HG03045 (cell line): ENCODE data around the gene COL20A1.

Experiments
- ATAC-seq: cut with Tn5 transposase; IDR thresholded peaks from one replicate; pipeline ENCODE4 v1.9.1; 2021; ENCODE audit warnings: mild to moderate bottlenecking, moderate library complexity; ENCODE audit not compliant: unreplicated experiment

Gene COL20A1

GRCh38 chr20:63306673-63307537 is 13.9 kb downstream of the COL20A1 start:
- no peak for ATAC-seq

- no peak for ATAC-seq
Observed at GRCh38 chr20:63307538-63308217, 14.7 kb downstream of the COL20A1 start.

GRCh38 chr20:63308218-63308911 is 15.4 kb downstream of the COL20A1 start:
- no peak for ATAC-seq

DNA sequence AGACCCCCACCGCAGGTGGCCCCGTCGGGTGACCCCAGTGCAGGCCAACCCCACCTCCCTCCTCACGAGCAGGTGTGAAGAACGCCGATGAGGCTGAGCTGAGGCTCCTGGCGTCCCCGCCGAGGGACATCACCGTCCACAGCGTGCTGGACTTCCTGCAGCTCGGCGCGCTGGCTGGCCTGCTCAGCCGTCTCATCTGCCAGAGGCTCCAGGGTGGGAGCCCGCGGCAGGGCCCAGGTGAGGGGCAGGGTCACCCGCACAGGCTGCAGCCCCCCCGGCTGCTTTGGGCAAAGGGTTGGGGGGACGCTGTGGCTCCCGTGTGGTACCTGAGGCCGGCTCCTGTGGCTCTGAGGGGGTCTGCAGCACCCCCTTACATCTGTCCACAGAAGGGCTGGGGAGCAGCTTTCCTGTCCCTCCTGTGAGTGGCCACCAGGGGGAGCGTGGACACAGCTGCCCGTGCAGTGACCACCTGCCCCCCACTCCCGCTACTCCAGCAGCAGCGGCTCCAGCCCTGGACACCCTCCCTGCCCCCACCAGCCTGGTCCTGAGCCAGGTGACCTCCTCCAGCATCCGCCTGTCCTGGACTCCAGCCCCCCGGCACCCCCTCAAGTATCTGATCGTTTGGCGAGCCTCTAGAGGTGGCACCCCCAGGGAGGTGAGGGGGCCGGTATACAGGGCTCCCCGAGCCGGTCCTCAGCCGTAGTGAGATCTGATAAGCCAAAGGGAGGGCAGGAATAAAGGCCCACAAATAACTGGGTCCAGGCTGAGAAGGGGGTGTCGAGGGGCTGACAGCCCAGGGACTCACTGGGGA is 16.5 kb downstream of the COL20A1 start:
- ATAC-seq, result no peak

DNA sequence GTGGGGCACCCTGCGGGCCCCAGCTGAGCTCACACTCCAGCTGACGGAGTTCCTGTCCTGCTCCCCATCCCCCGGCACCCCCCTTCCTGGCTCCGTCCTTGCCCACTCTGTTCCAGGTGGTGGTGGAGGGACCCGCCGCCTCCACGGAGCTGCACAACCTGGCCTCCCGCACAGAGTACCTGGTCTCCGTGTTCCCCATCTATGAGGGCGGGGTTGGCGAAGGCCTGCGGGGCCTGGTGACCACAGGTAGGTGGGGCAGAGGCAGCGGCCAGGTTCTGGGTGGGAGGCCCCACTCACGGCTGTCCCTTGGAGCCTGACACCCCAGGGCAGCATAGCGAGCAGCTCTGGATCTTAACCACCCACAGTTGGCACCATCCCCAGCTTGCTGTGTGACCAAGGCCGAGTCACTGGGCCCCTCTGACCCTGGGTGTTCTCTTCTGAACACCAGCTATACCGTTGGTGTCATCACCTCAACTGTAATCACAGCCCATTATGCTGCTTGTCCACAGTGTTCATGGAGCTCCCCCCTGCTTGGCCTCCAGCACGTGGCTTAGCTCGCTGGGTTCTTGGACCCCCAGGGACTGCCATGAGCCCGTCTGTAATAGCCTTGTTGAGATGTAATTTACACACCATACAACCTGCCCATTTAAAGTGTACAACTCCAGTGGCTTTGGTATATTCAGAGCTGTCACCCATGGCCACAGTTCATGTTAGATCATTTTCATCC is 17.4 kb downstream of the COL20A1 start:
- ATAC-seq, result no peak

DNA sequence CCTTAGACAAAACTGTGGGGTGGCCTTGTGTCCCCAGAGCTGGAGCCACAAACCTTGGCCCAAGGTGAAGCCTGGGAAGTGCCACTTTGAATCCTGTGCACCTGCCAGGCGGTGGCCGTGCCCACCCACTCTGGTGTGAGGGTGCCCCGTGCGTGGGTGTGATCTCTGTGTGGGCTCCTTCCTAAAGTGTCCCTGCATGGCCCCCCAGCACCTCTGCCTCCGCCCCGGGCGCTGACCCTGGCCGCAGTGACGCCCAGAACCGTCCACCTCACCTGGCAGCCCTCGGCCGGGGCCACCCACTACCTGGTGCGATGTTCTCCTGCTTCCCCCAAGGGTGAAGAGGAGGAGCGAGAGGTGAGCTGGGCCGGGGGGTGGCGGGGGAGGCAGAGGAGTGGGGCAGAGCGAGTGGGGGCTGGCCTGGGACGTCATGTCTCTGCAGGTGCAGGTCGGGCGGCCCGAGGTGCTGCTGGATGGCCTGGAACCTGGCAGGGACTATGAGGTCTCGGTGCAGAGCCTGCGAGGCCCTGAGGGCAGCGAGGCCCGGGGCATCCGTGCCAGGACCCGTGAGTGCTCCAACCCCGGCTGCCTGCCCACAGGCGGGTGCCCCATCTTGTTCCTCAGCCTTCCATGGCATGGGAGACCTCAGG is 18.3 kb downstream of the COL20A1 start:
- ATAC-seq, result no peak

DNA sequence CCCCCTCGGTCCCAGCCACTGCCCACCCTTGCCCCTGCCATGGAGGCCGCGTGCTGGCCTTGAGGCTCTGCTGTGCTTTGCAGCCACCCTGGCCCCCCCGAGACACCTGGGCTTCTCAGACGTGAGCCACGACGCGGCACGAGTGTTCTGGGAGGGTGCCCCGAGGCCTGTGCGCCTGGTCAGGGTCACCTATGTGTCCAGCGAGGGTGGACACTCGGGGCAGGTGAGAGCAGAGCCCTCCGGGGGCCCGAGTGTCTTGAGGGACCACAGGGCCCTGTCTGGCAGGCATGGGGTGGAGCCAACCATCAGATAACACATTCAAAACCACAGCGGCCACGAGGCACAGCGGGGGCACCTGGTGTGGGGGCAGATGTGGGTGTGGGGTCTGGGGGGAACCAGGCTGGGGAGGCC is 18.9 kb downstream of the COL20A1 start:
- ATAC-seq, result no peak

DNA sequence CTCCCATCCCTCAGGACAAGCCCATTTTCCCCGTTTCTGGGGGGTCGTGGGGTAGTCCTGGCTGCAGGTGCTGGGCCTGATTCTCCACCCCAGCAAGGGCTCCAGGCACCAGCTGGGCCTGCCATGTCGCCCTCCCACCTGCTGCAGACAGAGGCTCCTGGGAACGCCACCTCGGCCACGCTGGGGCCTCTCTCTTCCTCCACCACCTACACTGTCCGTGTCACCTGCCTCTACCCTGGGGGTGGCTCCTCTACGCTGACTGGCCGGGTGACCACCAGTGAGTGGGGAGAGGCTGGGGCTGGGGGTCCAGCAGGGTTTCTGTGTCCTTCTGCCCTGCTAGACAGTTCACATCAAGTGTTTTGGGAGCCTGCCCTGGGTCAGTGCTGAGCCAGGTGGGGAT is 19.3 kb downstream of the COL20A1 start:
- ATAC-seq, result no peak

DNA sequence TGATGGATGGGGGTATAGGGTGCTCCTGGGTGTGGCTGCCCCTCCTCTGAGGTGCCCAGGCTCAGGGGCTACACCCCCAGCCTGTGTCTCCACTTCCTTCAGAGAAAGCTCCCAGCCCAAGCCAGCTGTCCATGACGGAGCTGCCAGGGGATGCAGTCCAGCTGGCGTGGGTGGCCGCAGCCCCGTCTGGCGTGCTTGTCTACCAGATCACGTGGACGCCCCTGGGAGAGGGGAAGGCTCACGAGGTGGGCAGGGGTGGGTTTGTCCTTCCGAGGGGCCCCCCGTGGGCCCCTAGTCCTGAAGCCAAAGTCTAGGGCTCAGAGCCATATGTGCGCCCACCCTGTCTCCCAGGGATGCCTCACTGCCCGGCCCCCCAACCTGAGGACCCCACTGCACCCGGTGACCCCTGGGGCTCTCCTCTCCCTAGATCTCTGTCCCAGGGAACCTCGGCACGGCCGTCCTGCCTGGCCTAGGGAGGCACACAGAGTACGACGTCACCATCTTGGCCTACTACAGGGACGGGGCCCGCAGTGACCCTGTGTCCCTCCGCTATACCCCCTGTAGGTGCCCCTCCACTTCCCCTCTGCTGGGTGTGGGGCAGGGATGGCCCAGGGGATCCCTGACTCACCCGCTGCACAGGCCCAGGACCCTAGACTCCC is 19.8 kb downstream of the COL20A1 start:
- no peak for ATAC-seq

- no peak for ATAC-seq
Observed at GRCh38 chr20:63313349-63314014, 20.5 kb downstream of the COL20A1 start.

GRCh38 chr20:63314015-63314471 is 21.1 kb downstream of the COL20A1 start:
- ATAC-seq, result no peak

DNA sequence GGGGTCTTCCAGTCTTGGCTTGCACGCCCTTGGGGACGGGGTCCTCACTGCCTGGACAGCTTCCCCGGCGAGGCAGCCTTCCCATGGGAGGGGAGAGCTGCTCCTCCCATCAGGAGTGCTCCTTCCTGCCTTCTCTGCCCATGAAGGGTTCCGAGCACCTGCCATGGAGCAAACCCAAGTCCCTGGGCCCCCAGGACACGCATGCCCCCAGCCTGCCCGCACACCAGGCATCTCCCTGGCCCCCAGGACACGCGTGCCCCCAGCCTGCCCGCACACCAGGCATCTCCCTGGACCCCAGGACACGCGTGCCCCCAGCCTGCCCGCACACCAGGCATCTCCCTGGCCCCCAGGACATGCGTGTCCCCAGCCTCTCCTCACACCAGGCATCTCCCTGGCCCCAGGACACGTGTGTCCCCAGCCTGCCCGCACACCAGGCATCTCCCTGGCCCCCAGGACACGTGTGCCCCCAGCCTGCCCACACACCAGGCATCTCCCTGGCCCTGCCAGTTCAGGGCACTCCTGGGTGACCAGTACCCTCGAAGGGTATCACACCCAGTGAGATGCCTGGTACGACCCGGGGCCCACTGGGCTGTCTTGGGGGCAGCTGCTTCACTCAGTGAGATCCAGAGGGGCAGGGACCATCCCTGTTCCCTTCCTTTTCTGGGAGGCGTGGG is 21.7 kb downstream of the COL20A1 start:
- ATAC-seq, result no peak

GRCh38 chr20:63315240-63315689 is 22.3 kb downstream of the COL20A1 start:
- no peak for ATAC-seq

- ATAC-seq, result no peak
Observed at GRCh38 chr20:63315731-63316491, 22.9 kb downstream of the COL20A1 start.

DNA sequence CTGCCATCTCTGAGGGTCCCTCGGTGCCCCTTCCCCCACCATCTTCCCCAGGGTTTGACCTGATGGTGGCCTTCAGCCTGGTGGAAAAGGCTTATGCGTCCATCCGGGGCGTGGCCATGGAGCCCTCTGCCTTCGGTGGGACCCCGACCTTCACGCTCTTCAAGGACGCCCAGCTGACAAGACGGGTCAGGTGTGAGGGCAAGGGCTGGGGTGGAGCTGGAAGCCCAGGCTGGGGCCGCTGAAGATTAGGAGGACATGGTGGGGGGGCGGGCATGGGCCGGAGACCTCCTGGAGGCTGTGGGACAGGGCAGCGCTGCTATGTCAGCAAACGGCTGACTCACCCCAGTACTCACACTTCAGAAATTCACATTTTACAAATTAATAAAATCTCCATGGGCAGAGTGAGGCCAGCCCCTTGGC is 23.5 kb downstream of the COL20A1 start:
- no peak for ATAC-seq

DNA sequence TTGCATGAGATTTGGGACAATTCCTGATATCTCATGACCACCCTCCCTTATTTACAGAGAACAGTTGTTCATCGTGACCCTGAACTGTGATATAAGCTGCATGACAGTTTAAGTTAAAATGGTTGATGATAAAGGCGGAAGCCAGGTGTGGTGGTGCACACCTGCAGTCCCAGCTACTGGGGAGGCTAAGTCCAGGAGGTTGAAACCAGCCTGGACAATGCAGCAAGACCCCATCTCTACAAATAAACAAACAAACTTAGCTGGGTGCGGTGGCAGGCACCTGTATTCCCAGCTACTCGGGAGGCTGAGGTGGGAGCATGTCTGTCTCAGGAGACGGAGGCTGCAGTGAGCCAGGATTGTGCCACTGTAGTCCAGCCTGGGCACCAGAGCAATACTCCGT is 24.1 kb downstream of the COL20A1 start:
- no peak for ATAC-seq
